Measurements from ENCODE around the gene CCDC188. TPM values are rescaled to one million over a fixed set of nuclear protein-coding genes. Genes with fewer than 3 reads are reported as not detected.

CCDC188 gene
- total RNA-seq, 1 experiment from 2014 or later = not detected

DNA sequence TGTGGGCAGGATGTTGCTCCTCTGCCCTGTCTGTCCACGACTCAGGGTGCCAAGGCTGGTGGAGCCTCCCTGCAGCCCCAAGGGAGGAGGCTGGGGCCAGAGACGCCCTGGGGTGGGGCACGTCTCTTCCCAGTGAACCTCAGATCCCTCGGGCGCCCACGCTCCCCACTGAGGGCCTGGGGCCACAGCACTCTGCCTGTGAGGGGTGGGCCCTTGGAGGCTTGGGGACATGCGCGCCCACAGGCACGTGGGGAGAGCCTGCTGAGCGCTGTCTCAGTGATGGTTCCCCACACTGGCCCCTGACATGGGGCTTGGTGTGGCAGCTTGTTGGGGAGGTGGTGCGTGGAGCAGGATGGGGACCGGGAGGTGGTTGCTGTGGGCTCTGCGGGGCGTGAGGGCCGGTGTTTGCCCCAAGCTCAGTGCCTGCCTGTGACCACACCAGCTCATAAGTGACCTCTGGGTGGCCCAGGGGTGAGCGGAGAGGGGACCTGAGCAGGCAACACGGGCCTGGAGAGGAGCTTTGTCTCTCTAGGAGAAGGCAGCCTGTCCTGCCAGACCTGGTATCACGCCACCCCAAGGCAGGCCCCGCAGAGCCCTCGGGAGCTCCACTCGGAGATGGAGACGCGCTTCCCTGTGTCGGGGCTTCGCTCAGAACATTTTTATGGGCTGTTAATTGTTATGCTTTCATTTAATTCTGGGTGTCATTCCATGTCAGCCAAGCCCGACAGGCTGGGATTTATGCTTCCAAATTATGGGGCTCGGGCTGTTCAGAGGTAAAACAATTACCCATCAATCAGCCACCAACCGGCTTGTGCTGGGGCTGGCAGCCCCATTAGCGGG is 27.4 kb upstream of the CCDC188 start:
- H3K27ac Mint-ChIP-seq = no peak overlapping the region
- DNase-seq (ENCODE audit: low spot score) = no peak
- H3K27me3 Mint-ChIP-seq (ENCODE audit: low read depth) = no peaks in the 10 kb centered on the region
- ATAC-seq = no peak
- CTCF ChIA-PET = interaction anchor here (1.3 to 4.4 kb wide), 4 partner anchors 8 to 21 kb away, joined by 3 to 25 read pairs (median 4); no protein-coding TSS in a partner anchor
- TF ChIP-seq ELF4 (CRISPR knock-in tag; IDR thresholded peaks at IDR 0.05; ENCODE audit: low read depth) (no peak), NR2C2 (CRISPR knock-in tag; IDR thresholded peaks at IDR 0.05) (0 out of 2 replicates have a peak, but pooled peaks have one; percentile 44)
- no peaks in the 10 kb centered on the region for H3K9me3 Mint-ChIP-seq
- POLR2A ChIA-PET = no interaction called here
- no peaks in the 10 kb centered on the region for H3K4me1 Mint-ChIP-seq
- H3K4me3 Mint-ChIP-seq = no peak overlapping the region
- H3K36me3 Mint-ChIP-seq = no peaks in the 10 kb centered on the region

DNA sequence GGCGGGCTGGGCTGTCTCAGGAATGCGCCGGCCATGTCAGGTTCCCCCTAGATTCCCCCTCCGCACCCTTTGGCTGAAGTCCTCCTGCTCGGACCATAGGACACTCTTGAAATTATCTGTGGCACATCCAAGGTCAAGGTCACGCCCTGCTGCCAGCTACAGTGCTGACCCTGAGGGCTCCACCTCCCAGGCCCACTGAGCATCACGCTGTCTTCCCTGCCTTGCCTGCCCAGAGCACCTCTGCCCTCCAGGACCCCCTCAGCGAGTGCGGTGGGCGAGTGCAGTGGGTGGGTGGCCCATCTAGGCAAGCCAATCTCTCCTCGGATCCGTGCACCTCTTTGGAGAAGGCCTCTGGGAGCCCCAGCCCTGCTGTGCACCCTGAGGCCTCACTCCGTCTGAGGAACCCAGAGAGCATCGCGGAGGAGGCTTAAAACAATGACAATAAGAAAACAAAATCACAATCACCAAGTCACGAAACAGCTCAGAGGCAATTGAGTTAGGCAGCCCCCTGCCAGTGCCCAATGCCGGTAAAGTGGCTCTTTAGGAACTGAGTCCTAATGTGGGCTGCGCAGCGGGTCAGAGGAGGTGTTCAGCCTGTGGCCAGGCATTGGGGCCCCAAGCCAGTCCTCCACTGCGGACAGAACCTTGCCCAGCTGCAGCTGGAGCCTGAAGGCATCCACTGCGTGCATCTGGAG is 26.5 kb upstream of the CCDC188 start:
- no peak for ATAC-seq
- Mint-ChIP-seq H3K4me1 (no peaks in the 10 kb centered on the region), H3K36me3 (no peaks in the 10 kb centered on the region), H3K27me3 (ENCODE audit: low read depth) (no peaks in the 10 kb centered on the region), H3K4me3 (no peak overlapping the region), H3K9me3 (no peaks in the 10 kb centered on the region), H3K27ac (0 out of 2 replicates have a peak overlapping the region, but pooled peaks have one; percentile 11)
- CTCF ChIA-PET = interaction anchor here (1.3 to 4.4 kb wide), 5 partner anchors 9 to 62 kb away, joined by 3 to 44 read pairs (median 5); no protein-coding TSS in a partner anchor
- no peak for TF ChIP-seq NR3C1 (CRISPR knock-in tag; conservative IDR thresholded peaks at IDR 0.05; ENCODE audit: low read depth)
- TF ChIP-seq ZNF138 (CRISPR knock-in tag; conservative IDR thresholded peaks at IDR 0.05) = no peak
- no peak for TF ChIP-seq ZNF121 (CRISPR knock-in tag; IDR thresholded peaks at IDR 0.05)
- TF ChIP-seq, protein P1, sequence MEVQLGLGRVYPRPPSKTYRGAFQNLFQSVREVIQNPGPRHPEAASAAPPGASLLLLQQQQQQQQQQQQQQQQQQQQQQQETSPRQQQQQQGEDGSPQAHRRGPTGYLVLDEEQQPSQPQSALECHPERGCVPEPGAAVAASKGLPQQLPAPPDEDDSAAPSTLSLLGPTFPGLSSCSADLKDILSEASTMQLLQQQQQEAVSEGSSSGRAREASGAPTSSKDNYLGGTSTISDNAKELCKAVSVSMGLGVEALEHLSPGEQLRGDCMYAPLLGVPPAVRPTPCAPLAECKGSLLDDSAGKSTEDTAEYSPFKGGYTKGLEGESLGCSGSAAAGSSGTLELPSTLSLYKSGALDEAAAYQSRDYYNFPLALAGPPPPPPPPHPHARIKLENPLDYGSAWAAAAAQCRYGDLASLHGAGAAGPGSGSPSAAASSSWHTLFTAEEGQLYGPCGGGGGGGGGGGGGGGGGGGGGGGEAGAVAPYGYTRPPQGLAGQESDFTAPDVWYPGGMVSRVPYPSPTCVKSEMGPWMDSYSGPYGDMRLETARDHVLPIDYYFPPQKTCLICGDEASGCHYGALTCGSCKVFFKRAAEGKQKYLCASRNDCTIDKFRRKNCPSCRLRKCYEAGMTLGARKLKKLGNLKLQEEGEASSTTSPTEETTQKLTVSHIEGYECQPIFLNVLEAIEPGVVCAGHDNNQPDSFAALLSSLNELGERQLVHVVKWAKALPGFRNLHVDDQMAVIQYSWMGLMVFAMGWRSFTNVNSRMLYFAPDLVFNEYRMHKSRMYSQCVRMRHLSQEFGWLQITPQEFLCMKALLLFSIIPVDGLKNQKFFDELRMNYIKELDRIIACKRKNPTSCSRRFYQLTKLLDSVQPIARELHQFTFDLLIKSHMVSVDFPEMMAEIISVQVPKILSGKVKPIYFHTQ (CRISPR knock-in tag; IDR thresholded peaks at IDR 0.05) = no peak
- no peak for TF ChIP-seq CREB1 (CRISPR knock-in tag; IDR thresholded peaks at IDR 0.05)
- no peak for TF ChIP-seq SP1 (CRISPR knock-in tag; conservative IDR thresholded peaks at IDR 0.05)
- TF ChIP-seq FOXK1 (CRISPR knock-in tag; IDR thresholded peaks at IDR 0.05) = no peak
- no peak for TF ChIP-seq ZNF317 (CRISPR knock-in tag; IDR thresholded peaks at IDR 0.05; ENCODE audit: borderline replicate concordance, low read depth)
- no peak for TF ChIP-seq ATF1 (CRISPR knock-in tag; IDR thresholded peaks at IDR 0.05)
- TF ChIP-seq FOXP1 (CRISPR knock-in tag; IDR thresholded peaks at IDR 0.05; ENCODE audit: borderline replicate concordance) = no peak
- no peak for TF ChIP-seq IRF1 (CRISPR knock-in tag; IDR thresholded peaks at IDR 0.05)
- TF ChIP-seq NFYB (CRISPR knock-in tag; conservative IDR thresholded peaks at IDR 0.05; ENCODE audit: low read depth) = no peak
- no peak for TF ChIP-seq ELF4 (CRISPR knock-in tag; IDR thresholded peaks at IDR 0.05; ENCODE audit: low read depth)
- POLR2A ChIA-PET = no interaction called here
- no peak for DNase-seq (ENCODE audit: low spot score)

DNA sequence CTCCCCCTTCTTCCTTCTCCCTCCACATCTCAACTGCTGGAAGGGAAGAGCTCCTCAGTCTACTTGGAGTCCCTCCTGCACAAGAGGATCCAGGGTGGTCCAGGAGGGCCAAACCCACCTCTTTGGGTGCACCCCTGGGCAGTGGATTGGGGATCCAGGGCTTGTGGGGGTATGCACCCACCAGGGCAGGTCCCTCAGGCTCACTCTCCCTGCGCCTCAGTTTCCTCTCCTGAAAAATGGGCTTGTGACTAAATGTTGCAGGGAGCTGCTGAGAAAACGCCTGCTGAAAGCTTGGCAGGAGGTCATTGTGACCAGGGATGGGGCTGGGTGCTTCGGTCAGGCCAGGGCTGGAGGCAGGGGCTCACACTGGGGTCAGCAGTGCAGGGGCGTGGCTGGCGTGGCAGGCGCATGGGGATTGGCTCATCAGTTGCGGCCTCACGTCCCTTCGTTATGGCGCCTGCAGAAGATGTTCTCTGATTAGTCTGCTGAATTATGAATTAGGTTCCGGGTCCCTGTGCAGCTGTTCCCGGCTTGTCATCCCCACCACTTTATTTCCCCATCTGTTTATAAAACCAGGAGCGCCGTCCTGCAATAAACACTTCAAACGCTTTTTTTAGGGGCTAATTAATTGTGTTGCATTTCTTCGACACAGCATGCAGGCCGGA is 25.7 kb upstream of the CCDC188 start:
- ATAC-seq = no peak
- Mint-ChIP-seq H3K4me1 (no peaks in the 10 kb centered on the region), H3K9me3 (no peaks in the 10 kb centered on the region), H3K4me3 (no peak overlapping the region), H3K27me3 (ENCODE audit: low read depth) (no peaks in the 10 kb centered on the region), H3K27ac (no peak overlapping the region), H3K36me3 (no peaks in the 10 kb centered on the region)
- ChIA-PET POLR2A (no interaction called here), CTCF (interaction anchor here (1.6 to 4.4 kb wide), 5 partner anchors 10 to 63 kb away, joined by 4 to 44 read pairs (median 19); no protein-coding TSS in a partner anchor)
- no peak for DNase-seq (ENCODE audit: low spot score)
- TF ChIP-seq, protein P2, sequence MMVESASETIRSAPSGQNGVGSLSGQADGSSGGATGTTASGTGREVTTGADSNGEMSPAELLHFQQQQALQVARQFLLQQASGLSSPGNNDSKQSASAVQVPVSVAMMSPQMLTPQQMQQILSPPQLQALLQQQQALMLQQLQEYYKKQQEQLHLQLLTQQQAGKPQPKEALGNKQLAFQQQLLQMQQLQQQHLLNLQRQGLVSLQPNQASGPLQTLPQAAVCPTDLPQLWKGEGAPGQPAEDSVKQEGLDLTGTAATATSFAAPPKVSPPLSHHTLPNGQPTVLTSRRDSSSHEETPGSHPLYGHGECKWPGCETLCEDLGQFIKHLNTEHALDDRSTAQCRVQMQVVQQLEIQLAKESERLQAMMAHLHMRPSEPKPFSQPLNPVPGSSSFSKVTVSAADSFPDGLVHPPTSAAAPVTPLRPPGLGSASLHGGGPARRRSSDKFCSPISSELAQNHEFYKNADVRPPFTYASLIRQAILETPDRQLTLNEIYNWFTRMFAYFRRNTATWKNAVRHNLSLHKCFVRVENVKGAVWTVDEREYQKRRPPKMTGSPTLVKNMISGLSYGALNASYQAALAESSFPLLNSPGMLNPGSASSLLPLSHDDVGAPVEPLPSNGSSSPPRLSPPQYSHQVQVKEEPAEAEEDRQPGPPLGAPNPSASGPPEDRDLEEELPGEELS (CRISPR knock-in tag; IDR thresholded peaks at IDR 0.05) = no peak
- TF ChIP-seq PRRX2 (CRISPR knock-in tag; IDR thresholded peaks at IDR 0.05) (no peak), ZNF263 (CRISPR knock-in tag; IDR thresholded peaks at IDR 0.05; ENCODE audit: low read depth) (no peak), CREM (CRISPR knock-in tag; IDR thresholded peaks at IDR 0.05) (no peak), ZBTB21 (CRISPR knock-in tag; IDR thresholded peaks at IDR 0.05; ENCODE audit: borderline replicate concordance) (no peak), IRF2 (CRISPR knock-in tag; IDR thresholded peaks at IDR 0.05; ENCODE audit: borderline replicate concordance, low read depth) (no peak), E2F1 (CRISPR knock-in tag; IDR thresholded peaks at IDR 0.05) (no peak)
- TF ChIP-seq, protein P3, sequence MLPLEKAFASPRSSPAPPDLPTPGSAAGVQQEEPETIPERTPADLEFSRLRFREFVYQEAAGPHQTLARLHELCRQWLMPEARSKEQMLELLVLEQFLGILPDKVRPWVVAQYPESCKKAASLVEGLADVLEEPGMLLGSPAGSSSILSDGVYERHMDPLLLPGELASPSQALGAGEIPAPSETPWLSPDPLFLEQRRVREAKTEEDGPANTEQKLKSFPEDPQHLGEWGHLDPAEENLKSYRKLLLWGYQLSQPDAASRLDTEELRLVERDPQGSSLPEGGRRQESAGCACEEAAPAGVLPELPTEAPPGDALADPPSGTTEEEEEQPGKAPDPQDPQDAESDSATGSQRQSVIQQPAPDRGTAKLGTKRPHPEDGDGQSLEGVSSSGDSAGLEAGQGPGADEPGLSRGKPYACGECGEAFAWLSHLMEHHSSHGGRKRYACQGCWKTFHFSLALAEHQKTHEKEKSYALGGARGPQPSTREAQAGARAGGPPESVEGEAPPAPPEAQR (CRISPR knock-in tag; IDR thresholded peaks at IDR 0.05) = no peak

Measured in WTC11 (cell line).